ENCODE results near the gene SRRM3. TPM values are rescaled to one million over a fixed set of nuclear protein-coding genes. Genes with fewer than 3 reads are reported as not detected.
A peak's percentile ranks its signal among the peaks of the same experiment; 100 is the strongest.
"Not testable (repeated sequence)": the region's sequence is repeated elsewhere in the genome, so short reads cannot be mapped to it uniquely, and the experiment has no call there.

SRRM3 gene
- total and polyA plus RNA-seq, 2 experiments from 2014 or later = 0.39 to 0.65 TPM

- H3K4me2 ChIP-seq (ENCODE audit: unreplicated experiment); H4K20me1 ChIP-seq (ENCODE audit: insufficient read depth); H3K79me2 ChIP-seq (ENCODE audit: insufficient read depth); in situ Hi-C loops (cut with MboI); H3K4me3 ChIP-seq; H3K9me3 ChIP-seq (ENCODE audit: low read depth); H3F3A ChIP-seq (ENCODE audit: insufficient read depth); H3K9ac ChIP-seq; H3K9me2 ChIP-seq (ENCODE audit: insufficient read depth); H3K36me3 ChIP-seq (ENCODE audit: low read depth); H3K27ac ChIP-seq; H3K27me3 ChIP-seq (replicated peaks; ENCODE audit: insufficient read depth); H3K4me1 ChIP-seq (ENCODE audit: insufficient read depth); H2AFZ ChIP-seq: not testable (repeated sequence)
- DNase-seq = peak; percentile 16
- WGBS, 2 experiments (ENCODE audit: low coverage in 1 of 2, low lambda C conversion rate in 2 of 2, missing lambda C conversion rate in 2 of 2) = 70 to 71% methylated on average over 8 to 10 of the region's 10 CpGs
Measured at GRCh38 chr7:76162416-76163170, 39.1 kb upstream of the SRRM3 start.

- H3K27ac ChIP-seq; DNase-seq; H4K20me1 ChIP-seq (ENCODE audit: insufficient read depth); H3K79me2 ChIP-seq (ENCODE audit: insufficient read depth); H3K9ac ChIP-seq; in situ Hi-C loops (cut with MboI); H2AFZ ChIP-seq; H3F3A ChIP-seq (ENCODE audit: insufficient read depth); H3K9me3 ChIP-seq (ENCODE audit: low read depth); H3K9me2 ChIP-seq (ENCODE audit: insufficient read depth); H3K4me1 ChIP-seq (ENCODE audit: insufficient read depth); H3K36me3 ChIP-seq (ENCODE audit: low read depth); H3K4me2 ChIP-seq (ENCODE audit: unreplicated experiment); H3K4me3 ChIP-seq; H3K27me3 ChIP-seq (replicated peaks; ENCODE audit: insufficient read depth): not testable (repeated sequence)
- 29 to 31% methylated on average over 8 of the region's 8 CpGs for WGBS, 2 experiments (ENCODE audit: low coverage in 1 of 2, low lambda C conversion rate in 2 of 2, missing lambda C conversion rate in 2 of 2)
Measured at GRCh38 chr7:76163812-76164211, 37.9 kb upstream of the SRRM3 start.

- H3K4me2 ChIP-seq (ENCODE audit: unreplicated experiment) = no peak overlapping the region
- no peaks in the 10 kb centered on the region for H3K9me3 ChIP-seq (ENCODE audit: low read depth)
- no peaks in the 10 kb centered on the region for H3K9me2 ChIP-seq (ENCODE audit: insufficient read depth)
- H3K27ac ChIP-seq = no peak overlapping the region
- no peaks in the 10 kb centered on the region for H3K4me1 ChIP-seq (ENCODE audit: insufficient read depth)
- H3K27me3 ChIP-seq (replicated peaks; ENCODE audit: insufficient read depth) = no peaks in the 10 kb centered on the region
- TF ChIP-seq EZH2phosphoT487 (IDR thresholded peaks at IDR 0.05; ENCODE audit: insufficient read depth, low read depth) = no peak
- TF ChIP-seq EZH2 (IDR thresholded peaks at IDR 0.05; ENCODE audit: insufficient read depth, poor library complexity, severe bottlenecking) = no peak
- peak overlapping the region; percentile 98; the same call in 1 of the 2 replicates for H2AFZ ChIP-seq
- in situ Hi-C loops (cut with MboI) = no loop called here
- no peaks in the 10 kb centered on the region for H3K36me3 ChIP-seq (ENCODE audit: low read depth)
- H3K9ac ChIP-seq = no peak overlapping the region
- no peaks in the 10 kb centered on the region for H4K20me1 ChIP-seq (ENCODE audit: insufficient read depth)
- H3F3A ChIP-seq (ENCODE audit: insufficient read depth) = no peaks in the 10 kb centered on the region
- no peak overlapping the region for H3K4me3 ChIP-seq
- H3K79me2 ChIP-seq (ENCODE audit: insufficient read depth) = no peaks in the 10 kb centered on the region
- DNase-seq = no peak
- WGBS, 2 experiments (ENCODE audit: low coverage in 1 of 2, low lambda C conversion rate in 2 of 2, missing lambda C conversion rate in 2 of 2) = 91 to 92% methylated on average over 19 of the region's 19 CpGs
Measured at GRCh38 chr7:76165106-76165972, 36.4 kb upstream of the SRRM3 start.

GRCh38 chr7:76165973-76166403, 35.7 kb upstream of the SRRM3 start:
- H3K27ac ChIP-seq = peak overlapping the region; percentile 61
- H3K9me3 ChIP-seq (ENCODE audit: low read depth) = no peaks in the 10 kb centered on the region
- H3K9me2 ChIP-seq (ENCODE audit: insufficient read depth) = no peaks in the 10 kb centered on the region
- WGBS, 2 experiments (ENCODE audit: low coverage in 1 of 2, low lambda C conversion rate in 2 of 2, missing lambda C conversion rate in 2 of 2) = 75 to 79% methylated on average over 15 of the region's 15 CpGs
- H3K36me3 ChIP-seq (ENCODE audit: low read depth) = no peaks in the 10 kb centered on the region
- H3K9ac ChIP-seq = peak overlapping the region; percentile 63
- DNase-seq = no peak
- H3K4me2 ChIP-seq (ENCODE audit: unreplicated experiment) = peak overlapping the region; percentile 42
- no peaks in the 10 kb centered on the region for H3K4me1 ChIP-seq (ENCODE audit: insufficient read depth)
- H3K79me2 ChIP-seq (ENCODE audit: insufficient read depth) = no peaks in the 10 kb centered on the region
- TF ChIP-seq EZH2phosphoT487 (IDR thresholded peaks at IDR 0.05; ENCODE audit: insufficient read depth, low read depth) (no peak), EZH2 (IDR thresholded peaks at IDR 0.05; ENCODE audit: insufficient read depth, poor library complexity, severe bottlenecking) (no peak)
- peak overlapping the region; percentile 67 for H3K4me3 ChIP-seq
- in situ Hi-C loops (cut with MboI) = no loop called here
- no peaks in the 10 kb centered on the region for H3K27me3 ChIP-seq (replicated peaks; ENCODE audit: insufficient read depth)
- no peaks in the 10 kb centered on the region for H3F3A ChIP-seq (ENCODE audit: insufficient read depth)
- no peaks in the 10 kb centered on the region for H4K20me1 ChIP-seq (ENCODE audit: insufficient read depth)
- H2AFZ ChIP-seq = peak overlapping the region; percentile 98
